Neutrophil (primary cell): Measurements from ENCODE around the gene NUP210.

ENCODE experiments used
- H3K27ac ChIP-seq: fragments of 200-600 bp; sonication (generic); 2 replicates; pipeline ENCODE4 v1.5.1; 2016; ENCODE audit warnings: mild to moderate bottlenecking, moderate library complexity
- H3K27me3 ChIP-seq: fragments of 200-600 bp; sonication (generic); 2 replicates; pipeline ENCODE4 v1.6.0; 2016; ENCODE audit warnings: mild to moderate bottlenecking
- H3K36me3 ChIP-seq: fragments of 200-600 bp; sonication (generic); 2 replicates; pipeline ENCODE4 v1.5.1; 2017
- H3K4me1 ChIP-seq, 2 experiments: fragments of 200-600 bp in 1 of 2; sonication (generic) in 1 of 2; 1 replicate in 1 of 2; 2 replicates in 1 of 2; pipeline versions ENCODE4 v1.5.1 to v1.6.1; 2013 to 2016; ENCODE audit warnings: low read depth in 1 of 2, low read length in 1 of 2, mild to moderate bottlenecking in 1 of 2, moderate library complexity in 1 of 2; ENCODE audit not compliant: control insufficient read depth in 1 of 2, insufficient read depth in 1 of 2
- H3K4me3 ChIP-seq, 2 experiments: fragments of 200-600 bp in 1 of 2; sonication (generic) in 1 of 2; 1 replicate in 1 of 2; 2 replicates in 1 of 2; pipeline ENCODE4 v1.5.1; 2013 to 2016; ENCODE audit warnings: low read depth in 1 of 2, low read length in 1 of 2, mild to moderate bottlenecking in 1 of 2, moderate library complexity in 1 of 2
- H3K9me3 ChIP-seq: fragments of 200-600 bp; sonication (generic); 2 replicates; pipeline ENCODE4 v1.5.1; 2016
- CTCF ChIP-seq: fragments of 200-600 bp; sonication (generic); IDR thresholded peaks from 2 replicates; pipeline ENCODE4 v1.5.1; 2016; ENCODE audit warnings: antibody characterized with exemption

The NUP210 gene

DNA sequence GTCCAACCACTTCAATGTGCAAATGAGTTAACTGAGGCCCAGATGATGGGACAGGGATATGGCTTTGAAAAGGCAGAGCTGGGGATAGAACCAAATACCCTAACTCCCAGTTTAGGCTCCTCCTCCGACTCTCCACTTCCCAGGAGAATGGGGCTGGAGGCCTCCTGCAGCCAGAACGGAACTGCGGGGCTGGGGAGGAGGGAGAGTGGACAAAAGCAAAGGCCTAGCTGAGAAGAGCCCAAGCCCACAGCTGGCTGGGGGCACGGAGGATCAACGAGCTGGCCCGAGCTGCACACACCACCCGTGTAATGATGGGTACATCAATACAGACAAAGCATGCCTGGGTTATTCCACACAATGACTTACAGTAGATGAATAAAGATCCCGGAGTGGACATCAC lies 74.8 kb downstream of the NUP210 start:
- no peaks in the 10 kb centered on the region for H3K27me3 ChIP-seq
- H3K4me1 ChIP-seq, result peaks cover 0 to 4% of the 10 kb centered on the region in 2 experiments
- H3K4me3 ChIP-seq, result no peak overlapping the region
- no peak for TF ChIP-seq CTCF
- H3K27ac ChIP-seq, result no peak overlapping the region
- H3K36me3 ChIP-seq, result peaks cover 82% of the 10 kb centered on the region
- H3K9me3 ChIP-seq, result no peaks in the 10 kb centered on the region

DNA sequence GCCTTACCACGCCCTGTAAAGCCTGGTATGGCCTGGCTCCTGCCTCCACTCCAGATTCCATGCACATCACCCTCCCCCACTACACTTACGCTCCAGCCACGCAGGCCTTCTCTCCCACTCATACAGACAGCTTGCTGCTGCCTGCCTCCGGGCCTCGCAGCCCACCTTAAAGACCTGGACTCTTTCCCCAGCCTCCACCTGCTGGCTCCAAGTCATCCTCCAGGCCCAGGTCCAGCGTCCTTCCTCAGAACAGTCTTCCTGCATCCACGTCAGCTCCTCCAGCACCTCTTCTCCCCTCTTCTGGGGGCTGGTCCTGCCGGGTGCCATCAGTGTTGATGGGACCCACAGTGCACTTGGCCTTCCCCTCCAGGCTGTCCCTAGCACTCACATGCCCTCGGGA lies 75.5 kb downstream of the NUP210 start:
- H3K36me3 ChIP-seq, result peaks cover 82% of the 10 kb centered on the region
- TF ChIP-seq CTCF, result no peak
- no peak overlapping the region for H3K4me3 ChIP-seq
- H3K4me1 ChIP-seq, result peaks cover 0 to 4% of the 10 kb centered on the region in 2 experiments
- H3K27me3 ChIP-seq, result no peaks in the 10 kb centered on the region
- H3K27ac ChIP-seq, result no peak overlapping the region
- H3K9me3 ChIP-seq, result no peaks in the 10 kb centered on the region

GRCh38 chr3:13343601-13344000 lies 76.5 kb downstream of the NUP210 start:
- H3K4me1 ChIP-seq, result peaks cover 0 to 4% of the 10 kb centered on the region in 2 experiments
- peaks cover 85% of the 10 kb centered on the region for H3K36me3 ChIP-seq
- H3K27ac ChIP-seq, result no peak overlapping the region
- H3K4me3 ChIP-seq, result no peak overlapping the region
- TF ChIP-seq CTCF, result no peak
- no peaks in the 10 kb centered on the region for H3K27me3 ChIP-seq
- no peaks in the 10 kb centered on the region for H3K9me3 ChIP-seq

DNA sequence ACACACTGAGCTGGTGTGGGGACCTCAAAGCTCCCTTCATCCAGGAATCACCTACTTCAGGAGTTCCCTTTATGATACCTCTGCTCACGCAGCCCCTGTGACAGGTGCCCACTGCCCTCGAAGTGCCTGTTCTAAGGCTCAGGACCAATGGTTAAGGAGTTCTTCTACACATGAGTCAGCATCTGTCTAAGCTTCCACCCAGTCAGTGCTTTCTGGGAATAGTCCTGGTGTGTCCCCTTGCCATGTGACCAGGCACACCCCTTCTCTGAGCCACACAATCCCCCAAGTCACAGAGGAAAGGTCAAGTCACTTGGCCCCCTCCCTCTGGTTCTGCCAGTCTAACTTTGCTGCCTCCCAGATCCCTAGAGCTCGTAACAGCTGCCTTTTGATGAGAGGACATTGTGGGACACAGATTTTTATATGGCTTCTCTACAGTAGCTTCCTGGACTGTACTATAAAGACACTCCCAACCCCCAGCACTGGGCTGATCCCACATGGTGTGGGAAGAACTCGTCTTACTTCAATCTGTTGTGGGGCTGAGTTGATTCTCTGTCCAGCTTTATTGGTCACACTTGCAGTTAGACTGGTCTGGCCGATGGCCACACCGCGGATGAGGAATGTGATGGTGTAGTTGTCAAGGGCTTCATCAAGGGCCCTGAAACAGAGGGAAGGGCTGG lies 78.8 kb downstream of the NUP210 start:
- no peaks in the 10 kb centered on the region for H3K9me3 ChIP-seq
- H3K27ac ChIP-seq, result no peak overlapping the region
- no peak for TF ChIP-seq CTCF
- peaks cover 0 to 4% of the 10 kb centered on the region in 2 experiments for H3K4me1 ChIP-seq
- no peaks in the 10 kb centered on the region for H3K27me3 ChIP-seq
- H3K4me3 ChIP-seq, result no peak overlapping the region
- H3K36me3 ChIP-seq, result peaks cover 86% of the 10 kb centered on the region

DNA sequence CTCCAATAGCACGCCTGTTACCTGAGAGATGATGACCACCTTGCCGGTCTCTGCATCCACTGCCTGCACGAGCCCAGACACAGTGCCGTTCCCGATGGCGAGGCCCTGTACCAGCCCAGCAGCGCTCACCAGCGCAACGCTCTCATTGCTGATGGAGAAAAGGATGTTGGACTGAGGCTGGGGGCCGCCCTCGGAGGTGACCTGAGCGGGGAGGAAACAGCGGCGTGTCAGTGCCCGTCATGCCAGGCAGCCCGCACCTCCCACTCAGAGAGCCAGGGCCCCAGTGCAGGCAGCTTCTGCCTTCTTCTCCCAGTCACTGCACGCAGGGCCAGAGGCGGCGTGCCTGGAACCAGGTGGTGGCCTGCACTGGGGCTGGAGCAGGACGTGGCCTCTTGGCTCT lies 80.3 kb downstream of the NUP210 start:
- H3K27ac ChIP-seq, result no peak overlapping the region
- H3K9me3 ChIP-seq, result no peaks in the 10 kb centered on the region
- H3K4me1 ChIP-seq, result peaks cover 0 to 4% of the 10 kb centered on the region in 2 experiments
- no peak overlapping the region for H3K4me3 ChIP-seq
- H3K36me3 ChIP-seq, result peaks cover 88% of the 10 kb centered on the region
- no peak for TF ChIP-seq CTCF
- H3K27me3 ChIP-seq, result no peaks in the 10 kb centered on the region
